Subcutaneous preadipocyte (primary cell): ENCODE results near the gene OVCA2. TPM values are rescaled to one million over a fixed set of nuclear protein-coding genes. Genes with fewer than 3 reads are reported as not detected.

ENCODE experiments used
- small RNA-seq: library from RNA; depleted of rRNA; stranded (forward); fragments of <200 nt; gene quantifications from one replicate; pipeline ENCODE3, GENCODE V24; 2012
- total RNA-seq: library from RNA; depleted of rRNA; stranded (reverse); fragments of >200 nt; gene quantifications from 2 replicates; pipeline ENCODE4 v1.2.3, GENCODE V29; 2012

Gene OVCA2
- total RNA-seq: 55.5 and 57.3 TPM in 2 replicates

DNA sequence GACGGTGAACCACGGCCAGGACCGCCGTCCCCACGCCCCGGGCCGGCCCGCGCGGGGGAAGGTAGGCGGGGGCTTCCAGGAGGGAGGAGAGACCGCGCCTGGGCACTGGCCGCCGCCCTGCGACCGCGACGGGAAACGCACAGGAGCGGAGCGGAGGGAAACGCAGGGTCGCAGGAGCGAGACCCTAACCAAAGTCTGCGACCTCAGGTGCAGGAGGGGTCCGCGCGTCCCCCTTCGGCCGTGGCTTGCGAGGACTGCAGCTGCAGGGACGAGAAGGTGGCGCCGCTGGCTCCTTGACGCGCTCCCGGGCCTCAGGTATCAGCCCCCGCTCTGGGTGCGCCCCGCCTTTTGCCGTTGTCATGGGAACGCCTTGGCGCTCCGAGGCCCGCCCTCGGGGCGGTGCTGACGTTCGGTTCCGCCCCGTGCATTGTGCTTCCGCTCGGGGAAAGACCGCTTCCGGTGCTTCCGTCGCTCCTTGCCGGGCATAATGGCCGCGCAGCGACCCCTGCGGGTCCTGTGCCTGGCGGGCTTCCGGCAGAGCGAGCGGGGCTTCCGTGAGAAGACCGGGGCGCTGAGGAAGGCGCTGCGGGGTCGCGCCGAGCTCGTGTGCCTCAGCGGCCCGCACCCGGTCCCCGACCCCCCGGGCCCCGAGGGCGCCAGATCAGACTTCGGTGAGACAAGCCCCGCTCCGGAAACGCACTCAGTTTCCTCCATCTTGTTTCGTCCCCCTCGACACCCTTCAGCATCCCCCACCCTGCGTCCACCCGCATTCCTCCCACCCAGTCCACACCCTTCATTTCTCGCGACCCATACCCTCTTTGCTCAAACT lies at the start of gene OVCA2:
TSS of gene OVCA2 (plus strand) at position 462 of the 829 bp plus-strand sequence. CDS start at position 488, 26 bp downstream.

GRCh38 chr17:2025220-2025621 lies 16.6 kb upstream of the OVCA2 start, which contains the start of gene RTN4RL1:
RTN4RL1 (minus strand) TSS chr17:2025334; CDS start chr17:2024865, 469 bp downstream.

DNA sequence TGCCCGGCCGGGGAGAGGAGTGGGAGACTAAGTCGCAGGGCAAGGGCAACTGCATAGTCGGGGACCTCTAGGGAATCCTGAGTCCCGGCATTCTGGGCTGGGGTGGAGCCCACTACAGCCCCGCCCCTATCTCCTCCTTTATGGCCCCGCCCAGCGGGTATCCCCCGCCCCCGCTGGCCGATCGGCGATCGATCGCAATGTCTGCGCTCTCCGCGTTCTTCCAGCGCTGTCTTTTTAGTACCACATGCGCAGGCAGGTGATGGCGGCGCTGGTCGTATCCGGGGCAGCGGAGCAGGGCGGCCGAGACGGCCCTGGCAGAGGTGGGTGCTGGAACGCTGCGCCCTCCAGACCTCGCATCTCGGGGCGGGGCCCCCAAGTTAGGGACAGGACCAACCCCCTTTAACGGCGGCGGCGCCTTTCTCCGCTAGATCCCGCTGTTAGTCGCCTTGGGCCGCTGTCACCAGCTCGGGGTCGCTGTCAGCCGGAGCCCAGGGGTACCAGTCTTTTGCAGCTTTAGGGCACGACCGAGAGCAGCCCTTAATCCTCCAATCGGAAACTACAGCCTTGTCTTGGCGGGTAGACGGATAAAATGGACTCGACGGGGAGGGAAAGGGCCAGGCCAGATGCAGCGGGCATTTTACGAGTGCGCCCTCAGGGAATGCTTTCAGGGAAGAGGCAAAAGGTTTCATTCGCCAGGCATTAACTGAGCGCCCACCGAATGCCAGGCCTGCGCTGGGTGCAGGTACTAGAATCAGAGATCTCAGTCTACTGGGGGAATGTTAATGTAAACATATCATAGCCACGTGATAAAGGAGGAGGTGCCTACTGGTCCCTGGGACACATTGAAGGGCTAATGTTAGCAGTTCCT lies 11.7 kb upstream of the OVCA2 start, which contains the start of gene DPH1:
TSS of gene DPH1 (plus strand) at position 243 of the 868 bp plus-strand sequence. CDS start at position 260, 17 bp downstream.

GRCh38 chr17:2054512-2055291 lies 12.9 kb downstream of the OVCA2 start, which contains the start of gene HIC1:
HIC1 (plus strand) TSS chr17:2055103; CDS start chr17:2056691, 1,588 bp downstream.

Small RNAs within 50 kb of the gene (small RNA-seq; reads per million reads assigned to genes)
- gene AC090617.9 (not detected), gene MIR132 (9.2 reads per million, percentile 95 among the genes with 10 or more reads in this experiment), gene MIR212 (3.8 reads per million, percentile 90 among the genes with 10 or more reads in this experiment), gene OVCA2 (not detected)

Other genes with a start within 250 kb of the OVCA2 start
- 9.2 and 13.1 TPM in 2 replicates for gene SMYD4, start 212.1 kb upstream of the OVCA2 start, total RNA-seq
- 19.0 and 20.6 TPM in 2 replicates for gene RPA1, start 212.0 kb upstream of the OVCA2 start, total RNA-seq
- gene RTN4RL1, start 16.7 kb upstream of the OVCA2 start, total RNA-seq: 0.20 and 2.6 TPM in 2 replicates
- gene DPH1, start 11.9 kb upstream of the OVCA2 start, total RNA-seq: 31.9 and 37.5 TPM in 2 replicates
- gene HIC1, start 13.1 kb downstream of the OVCA2 start, total RNA-seq: 33.8 and 45.6 TPM in 2 replicates